ENCODE measurements around the gene VPS18.

Gene VPS18

GRCh38 chr15:40928821-40929659 is 34.8 kb downstream of the VPS18 start, which contains the start of gene DLL4:
DLL4 (plus strand) TSS chr15:40929340; CDS start chr15:40929669, 329 bp downstream.
- intact Hi-C loops (cut with DNase I) = no loop called here
- peak in 8 of 42 donors; percentile 20 to 41 (median 27) for DNase-seq

- intact Hi-C loops (cut with DNase I) = no loop called here
- peak in 22 of 42 donors; percentile 24 to 71 (median 43) for DNase-seq
Observed at GRCh38 chr15:40929660-40930429, 35.6 kb downstream of the VPS18 start.

- DNase-seq = peak in 18 of 42 donors; percentile 16 to 67 (median 40)
- intact Hi-C loops (cut with DNase I) = no loop called here
Observed at GRCh38 chr15:40930430-40931299, 36.4 kb downstream of the VPS18 start.

DNA sequence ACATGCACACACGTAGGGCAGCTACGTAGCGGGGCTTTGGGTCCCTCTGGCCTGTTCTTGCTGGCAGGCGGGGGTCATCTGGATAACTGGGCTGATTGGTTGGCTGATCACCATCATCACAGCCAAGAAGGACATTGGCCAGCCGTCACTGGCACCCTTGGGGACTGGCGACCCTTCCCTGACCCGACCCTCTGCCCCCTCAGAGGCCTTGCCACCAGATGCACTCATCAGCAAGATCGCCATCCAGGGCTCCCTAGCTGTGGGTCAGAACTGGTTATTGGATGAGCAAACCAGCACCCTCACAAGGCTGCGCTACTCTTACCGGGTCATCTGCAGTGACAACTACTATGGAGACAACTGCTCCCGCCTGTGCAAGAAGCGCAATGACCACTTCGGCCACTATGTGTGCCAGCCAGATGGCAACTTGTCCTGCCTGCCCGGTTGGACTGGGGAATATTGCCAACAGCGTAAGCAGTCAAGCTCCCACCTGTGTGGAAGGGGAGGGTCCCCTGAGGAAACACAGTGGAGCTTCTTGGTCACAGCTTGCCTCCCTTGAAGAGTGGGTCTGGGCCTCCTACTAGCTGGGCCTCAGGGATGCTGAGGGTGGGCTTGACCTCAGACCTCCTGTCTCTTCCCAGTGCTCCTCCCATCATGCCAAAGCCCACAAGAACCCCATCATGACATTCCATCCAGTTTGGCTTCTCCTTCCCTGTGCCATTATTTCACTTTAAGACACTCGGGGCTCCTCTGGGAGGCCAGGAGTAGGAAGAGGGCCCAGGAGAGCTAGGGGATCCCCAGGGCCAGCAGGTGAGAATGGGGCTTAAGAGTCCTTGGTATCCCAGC is 37.3 kb downstream of the VPS18 start:
- intact Hi-C loops (cut with DNase I) = no loop called here
- DNase-seq = no peak

GRCh38 chr15:40932156-40932555 is 37.9 kb downstream of the VPS18 start:
- intact Hi-C loops (cut with DNase I) = no loop called here
- no peak for DNase-seq

DNA sequence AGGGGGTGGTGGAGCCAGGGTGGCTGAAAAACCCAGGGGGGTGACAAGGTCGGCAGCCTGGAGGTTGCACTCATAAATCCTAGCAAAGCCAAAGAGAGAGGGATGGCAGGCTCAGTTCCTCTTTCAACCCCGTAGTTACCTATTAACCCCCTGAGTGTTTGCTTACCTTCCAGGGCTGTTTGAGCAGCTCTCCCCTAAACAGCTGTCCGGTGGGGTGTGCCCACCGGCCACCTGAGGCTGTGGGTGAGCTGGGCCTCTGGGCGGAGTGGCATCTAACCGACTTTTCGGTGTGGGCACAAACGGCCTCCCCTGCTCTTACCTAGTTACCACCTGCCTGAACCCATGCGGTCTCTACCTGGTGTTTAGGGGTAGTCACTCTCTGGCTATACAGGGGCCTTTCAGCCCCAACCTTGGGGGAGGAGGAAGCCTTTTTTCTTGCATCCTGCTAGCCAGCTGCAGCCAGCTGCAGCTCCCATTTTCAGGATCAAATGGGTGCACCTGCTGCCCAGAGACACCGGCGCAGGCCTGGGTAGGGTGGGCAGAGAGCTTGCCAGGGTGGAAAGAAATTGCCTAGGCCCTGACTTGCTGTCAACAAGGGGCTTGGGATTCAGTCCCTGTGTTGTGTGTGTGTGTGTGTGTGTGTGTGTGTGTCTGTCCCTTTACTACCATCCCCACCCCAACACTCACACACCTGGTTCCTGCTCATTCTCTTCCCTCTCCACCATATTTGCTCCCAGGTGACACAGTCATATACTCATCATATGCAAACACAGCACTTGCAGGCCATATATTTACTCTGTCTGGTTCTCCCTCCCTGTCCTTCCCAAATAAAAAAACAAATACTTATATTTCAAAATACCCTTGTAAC is 38.6 kb downstream of the VPS18 start:
- no peak for DNase-seq
- intact Hi-C loops (cut with DNase I) = no loop called here

GRCh38 chr15:40933517-40933902 is 39.3 kb downstream of the VPS18 start:
- DNase-seq = no peak
- intact Hi-C loops (cut with DNase I) = no loop called here

GRCh38 chr15:40934457-40934856 is 40.2 kb downstream of the VPS18 start:
- intact Hi-C loops (cut with DNase I) = no loop called here
- DNase-seq = no peak

DNA sequence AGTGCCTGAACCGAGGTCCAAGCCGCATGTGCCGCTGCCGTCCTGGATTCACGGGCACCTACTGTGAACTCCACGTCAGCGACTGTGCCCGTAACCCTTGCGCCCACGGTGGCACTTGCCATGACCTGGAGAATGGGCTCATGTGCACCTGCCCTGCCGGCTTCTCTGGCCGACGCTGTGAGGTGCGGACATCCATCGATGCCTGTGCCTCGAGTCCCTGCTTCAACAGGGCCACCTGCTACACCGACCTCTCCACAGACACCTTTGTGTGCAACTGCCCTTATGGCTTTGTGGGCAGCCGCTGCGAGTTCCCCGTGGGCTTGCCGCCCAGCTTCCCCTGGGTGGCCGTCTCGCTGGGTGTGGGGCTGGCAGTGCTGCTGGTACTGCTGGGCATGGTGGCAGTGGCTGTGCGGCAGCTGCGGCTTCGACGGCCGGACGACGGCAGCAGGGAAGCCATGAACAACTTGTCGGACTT is 42.0 kb downstream of the VPS18 start:
- DNase-seq = no peak
- intact Hi-C loops (cut with DNase I) = no loop called here

GRCh38 chr15:40936709-40937666 is 42.7 kb downstream of the VPS18 start:
- intact Hi-C loops (cut with DNase I) = no loop called here

DNA sequence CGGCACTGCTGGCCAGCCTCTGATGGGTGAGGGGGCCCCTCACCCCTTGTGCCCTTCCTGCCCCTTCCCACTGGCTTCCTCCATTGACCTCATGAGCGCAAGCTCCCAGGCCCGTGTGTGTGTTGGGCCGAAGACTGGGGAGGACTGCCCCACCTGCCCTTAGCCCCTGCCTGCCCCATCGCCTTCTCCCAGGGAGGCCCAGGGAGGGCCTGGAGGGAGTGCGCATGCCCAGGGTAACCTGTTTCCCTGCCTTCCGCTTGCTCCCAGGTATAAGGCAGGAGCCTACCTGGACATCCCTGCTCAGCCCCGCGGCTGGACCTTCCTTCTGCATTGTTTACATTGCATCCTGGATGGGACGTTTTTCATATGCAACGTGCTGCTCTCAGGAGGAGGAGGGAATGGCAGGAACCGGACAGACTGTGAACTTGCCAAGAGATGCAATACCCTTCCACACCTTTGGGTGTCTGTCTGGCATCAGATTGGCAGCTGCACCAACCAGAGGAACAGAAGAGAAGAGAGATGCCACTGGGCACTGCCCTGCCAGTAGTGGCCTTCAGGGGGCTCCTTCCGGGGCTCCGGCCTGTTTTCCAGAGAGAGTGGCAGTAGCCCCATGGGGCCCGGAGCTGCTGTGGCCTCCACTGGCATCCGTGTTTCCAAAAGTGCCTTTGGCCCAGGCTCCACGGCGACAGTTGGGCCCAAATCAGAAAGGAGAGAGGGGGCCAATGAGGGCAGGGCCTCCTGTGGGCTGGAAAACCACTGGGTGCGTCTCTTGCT is 43.7 kb downstream of the VPS18 start:
- intact Hi-C loops (cut with DNase I) = no loop called here
- DNase-seq = peak in 3 of 42 donors; percentile 12 to 29 (median 28)

More at GRCh38 chr15:40936709-40937666, 42.7 kb downstream of the VPS18 start:
- DNase-seq = no peak

DNA sequence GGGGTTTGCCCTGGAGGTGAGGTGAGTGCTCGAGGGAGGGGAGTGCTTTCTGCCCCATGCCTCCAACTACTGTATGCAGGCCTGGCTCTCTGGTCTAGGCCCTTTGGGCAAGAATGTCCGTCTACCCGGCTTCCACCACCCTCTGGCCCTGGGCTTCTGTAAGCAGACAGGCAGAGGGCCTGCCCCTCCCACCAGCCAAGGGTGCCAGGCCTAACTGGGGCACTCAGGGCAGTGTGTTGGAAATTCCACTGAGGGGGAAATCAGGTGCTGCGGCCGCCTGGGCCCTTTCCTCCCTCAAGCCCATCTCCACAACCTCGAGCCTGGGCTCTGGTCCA is 44.3 kb downstream of the VPS18 start:
- intact Hi-C loops (cut with DNase I) = no loop called here
- DNase-seq = peak in 1 of 42 donors; percentile 47

DNA sequence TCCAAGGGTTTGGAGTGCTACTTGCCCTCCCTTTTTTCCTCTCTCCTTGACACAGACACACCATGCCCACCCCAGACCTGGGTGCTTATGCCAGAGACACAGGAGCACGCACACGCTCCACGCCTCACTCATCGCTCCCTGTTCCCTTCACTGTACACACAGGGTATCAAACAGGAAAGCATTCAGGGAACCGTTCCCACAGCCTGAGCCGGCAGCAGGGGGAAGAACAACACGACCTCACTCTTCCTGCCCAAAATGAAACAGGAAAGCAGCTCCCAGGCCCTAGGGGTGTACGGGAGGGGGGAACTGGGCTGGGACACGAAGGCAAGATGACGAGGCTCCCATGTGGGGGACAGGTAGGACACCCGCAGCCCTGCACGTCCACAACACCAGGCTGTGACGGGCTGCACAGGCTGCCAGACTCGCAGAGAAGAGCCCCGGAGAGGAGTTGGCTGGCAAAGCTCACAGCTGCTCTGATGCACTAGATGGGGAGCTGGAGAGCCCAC is 46.1 kb downstream of the VPS18 start:
- no peak for DNase-seq
- intact Hi-C loops (cut with DNase I) = loop anchor here (5.0 kb wide), 1 partner anchor 82 kb away; no protein-coding TSS in a partner anchor

DNA sequence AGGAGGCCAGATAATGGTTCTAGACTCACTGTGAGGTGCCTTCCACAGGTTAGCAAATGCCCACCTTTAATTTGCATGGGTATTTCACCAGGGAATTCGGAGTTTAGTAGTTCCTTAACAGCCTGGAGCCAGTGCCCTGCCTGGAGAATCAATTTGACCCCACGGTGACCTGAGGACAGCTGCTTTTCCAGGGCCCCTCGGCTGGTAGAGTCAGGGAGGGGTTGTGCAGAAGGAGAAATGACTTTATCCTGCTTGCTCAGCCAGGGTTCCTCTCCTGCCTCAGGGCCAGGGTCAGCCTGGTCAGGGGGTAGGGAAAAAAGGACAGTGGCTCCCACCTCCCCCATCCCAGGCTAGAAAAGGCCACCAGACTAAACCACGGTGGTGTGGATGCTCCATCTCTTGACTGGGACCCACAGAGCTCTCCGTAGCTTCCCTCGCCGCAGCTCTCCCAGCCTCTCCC is 46.8 kb downstream of the VPS18 start:
- intact Hi-C loops (cut with DNase I) = loop anchor here (5.0 kb wide), 1 partner anchor 81 kb away; no protein-coding TSS in a partner anchor

More for the DNA sequence above, 46.8 kb downstream of the VPS18 start:
- no peak for DNase-seq
